Skeletal muscle tissue (tissue), 4 donors: ENCODE measurements around the gene EID1. TPM values are rescaled to one million over a fixed set of nuclear protein-coding genes. Genes with fewer than 3 reads are reported as not detected.

Source experiments
- H3K27ac ChIP-seq: one replicate; pipeline ENCODE4 v1.7.0; 2013; ENCODE audit warnings: mild to moderate bottlenecking, low read depth, low read length, inconsistent platforms
- H3K27me3 ChIP-seq, 3 donors: one replicate each; pipeline ENCODE4 v1.7.0; 2013; ENCODE audit warnings: low read length in 3 of 3; ENCODE audit not compliant: control insufficient read depth in 3 of 3, insufficient read depth in 3 of 3
- H3K36me3 ChIP-seq, 3 donors: one replicate each; pipeline ENCODE4 v1.7.0; 2013; ENCODE audit warnings: low read length in 3 of 3; ENCODE audit not compliant: control insufficient read depth in 3 of 3, insufficient read depth in 3 of 3
- H3K4me1 ChIP-seq, 3 donors: one replicate each; pipeline ENCODE4 v1.7.0; 2013; ENCODE audit warnings: low read length in 3 of 3, mild to moderate bottlenecking in 3 of 3; ENCODE audit not compliant: control insufficient read depth in 3 of 3, insufficient read depth in 3 of 3
- H3K4me3 ChIP-seq, 3 donors: one replicate each; pipeline ENCODE4 v1.7.0; 2013; ENCODE audit warnings: low read length in 3 of 3
- H3K9ac ChIP-seq, 3 donors: one replicate each; pipeline ENCODE4 v1.7.0; 2013; ENCODE audit warnings: low read length in 3 of 3, mild to moderate bottlenecking in 3 of 3, moderate library complexity in 2 of 3, low read depth in 1 of 3
- H3K9me3 ChIP-seq, 3 donors: one replicate each; pipeline ENCODE4 v1.7.0; 2013; ENCODE audit warnings: low read length in 3 of 3; ENCODE audit not compliant: control insufficient read depth in 3 of 3
- total RNA-seq: library from RNA; depleted of rRNA; stranded (reverse); fragments of >200 nt; gene quantifications from one replicate; pipeline ENCODE4 v1.2.3, GENCODE V29; 2014
- donor health status: Osteomylitis.

Gene EID1
- total RNA-seq, 1 donor from 2014 or later, result 91.3 TPM

GRCh38 chr15:48924528-48925393 lies 46.8 kb downstream of the EID1 start:
- Histone ChIP-seq H3K4me3 (no peak overlapping the region), H3K9me3 (no peaks in the 10 kb centered on the region), H3K9ac (no peak overlapping the region), H3K27ac (no peak overlapping the region), H3K36me3 (no peaks in the 10 kb centered on the region), H3K4me1 (peaks cover 0 to 6% (median 0%) of the 10 kb centered on the region in 3 donors), H3K27me3 (no peaks in the 10 kb centered on the region)

GRCh38 chr15:48925714-48926223 lies 47.8 kb downstream of the EID1 start:
- no peaks in the 10 kb centered on the region for H3K27me3 ChIP-seq
- H3K36me3 ChIP-seq, result no peaks in the 10 kb centered on the region
- H3K9me3 ChIP-seq, result no peaks in the 10 kb centered on the region
- H3K9ac ChIP-seq, result no peak overlapping the region
- no peak overlapping the region for H3K4me3 ChIP-seq
- H3K27ac ChIP-seq, result no peak overlapping the region
- peaks cover 0 to 6% (median 0%) of the 10 kb centered on the region in 3 donors for H3K4me1 ChIP-seq

- no peak overlapping the region for H3K27ac ChIP-seq
- H3K9ac ChIP-seq, result no peak overlapping the region
- no peaks in the 10 kb centered on the region for H3K27me3 ChIP-seq
Observed at GRCh38 chr15:48928877-48929538, 51.1 kb downstream of the EID1 start.

GRCh38 chr15:48929661-48930060 lies 51.7 kb downstream of the EID1 start:
- no peak overlapping the region for H3K9ac ChIP-seq
- no peaks in the 10 kb centered on the region for H3K9me3 ChIP-seq
- H3K27ac ChIP-seq, result no peak overlapping the region
- H3K4me3 ChIP-seq, result no peak overlapping the region
- H3K36me3 ChIP-seq, result no peaks in the 10 kb centered on the region
- peaks cover 0 to 6% (median 0%) of the 10 kb centered on the region in 3 donors for H3K4me1 ChIP-seq
- H3K27me3 ChIP-seq, result no peaks in the 10 kb centered on the region

More at GRCh38 chr15:48928877-48929538, 51.1 kb downstream of the EID1 start:
- Histone ChIP-seq H3K9me3 (no peaks in the 10 kb centered on the region), H3K36me3 (no peaks in the 10 kb centered on the region), H3K4me3 (no peak overlapping the region), H3K4me1 (peaks cover 0 to 6% (median 0%) of the 10 kb centered on the region in 3 donors)

Other genes with a start within 250 kb of the EID1 start
- 439 TPM for gene FBN1, start 232.4 kb upstream of the EID1 start, total RNA-seq
- 2.6 TPM for gene CEP152, start 67.1 kb upstream of the EID1 start, total RNA-seq
- gene SHC4, start 85.8 kb downstream of the EID1 start, total RNA-seq, result 2.1 TPM
- 20.4 TPM for gene SECISBP2L, start 168.3 kb downstream of the EID1 start, total RNA-seq